ENCODE measurements around the gene ZBTB40. TPM values are rescaled to one million over a fixed set of nuclear protein-coding genes. Genes with fewer than 3 reads are reported as not detected.
A peak's percentile ranks its signal among the peaks of the same experiment; 100 is the strongest.

Gene ZBTB40
- total RNA-seq, 1 experiment from 2014 or later, result 16.9 TPM

DNA sequence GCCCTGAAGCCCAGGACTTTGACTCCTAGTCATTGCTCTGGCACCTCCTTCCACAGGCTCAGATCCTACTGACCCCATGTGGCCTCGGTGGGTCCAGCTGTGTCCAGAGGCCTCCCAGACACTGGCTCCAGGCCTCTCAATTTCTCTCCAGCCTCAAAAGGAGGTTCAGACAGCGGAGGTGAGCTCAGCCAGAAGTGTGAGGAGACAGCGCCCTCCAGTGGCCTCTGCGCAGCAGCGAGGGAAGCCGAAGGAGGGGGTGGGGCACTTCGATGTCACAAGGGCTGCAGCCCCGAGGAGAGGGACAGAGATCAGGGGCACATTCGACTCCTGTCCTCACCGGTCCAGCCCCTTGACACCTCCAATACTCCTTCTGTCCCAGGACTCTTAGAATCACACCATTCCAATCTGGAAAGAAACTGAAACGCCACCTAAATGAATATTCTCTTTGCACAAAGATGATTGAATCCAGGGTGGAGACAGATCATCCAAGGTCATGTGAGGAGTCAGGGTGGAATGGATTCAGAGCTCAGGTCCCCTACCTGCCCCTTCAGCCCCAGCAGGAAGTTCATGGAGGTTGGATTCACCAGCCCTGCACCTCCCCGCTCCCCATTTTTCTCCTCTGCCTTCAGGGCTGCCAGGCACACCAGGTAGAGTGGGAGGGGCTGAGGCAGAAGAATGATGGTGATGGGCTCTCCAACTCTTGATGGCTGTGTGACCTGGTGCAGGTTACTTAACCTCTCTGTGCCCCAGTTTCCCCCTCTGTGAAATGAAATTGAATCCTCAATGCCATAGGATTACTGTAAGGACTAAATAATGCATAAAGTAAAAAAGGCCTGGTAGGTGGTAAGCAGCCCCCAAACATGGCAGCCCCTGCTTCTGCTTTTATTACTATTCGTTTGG is 34.8 kb upstream of the ZBTB40 start:
- peak; percentile 80 for DNase-seq (ENCODE audit: low read depth in 1 of 2, low spot score in 2 of 2)
- H3K27me3 ChIP-seq (replicated peaks), result peaks cover 5% of the 10 kb centered on the region; the same call in 1 of the 2 replicates
- no peaks in the 10 kb centered on the region for H3K9me3 ChIP-seq (replicated peaks)
- H3K4me1 ChIP-seq (replicated peaks), result peaks cover 31% of the 10 kb centered on the region
- no peaks in the 10 kb centered on the region for H3K36me3 ChIP-seq
- H3K27ac ChIP-seq, result no peak overlapping the region
- H3K4me3 ChIP-seq, result no peak overlapping the region

DNA sequence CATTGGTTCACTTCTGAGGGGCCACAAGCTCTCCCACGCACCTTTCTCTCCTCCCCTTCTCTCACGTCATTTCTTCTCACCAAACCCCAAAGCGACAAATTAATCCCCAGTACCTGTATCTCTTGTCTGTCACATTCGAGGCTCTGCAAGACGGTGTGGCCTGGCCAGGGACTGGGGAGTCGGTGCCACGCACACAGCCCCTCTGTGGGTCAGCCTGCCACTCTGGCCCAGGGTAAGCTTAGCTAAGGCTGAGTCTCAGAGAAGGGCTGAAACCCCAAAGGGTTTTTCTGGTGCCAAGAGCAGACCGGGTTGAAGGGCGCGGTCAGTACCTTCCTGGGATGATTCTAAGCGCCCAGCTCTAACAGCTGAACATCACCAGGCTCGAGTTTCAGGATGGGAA is 34.2 kb upstream of the ZBTB40 start:
- no peak for DNase-seq (ENCODE audit: low read depth in 1 of 2, low spot score in 2 of 2)
- Histone ChIP-seq H3K4me1 (replicated peaks) (peaks cover 27% of the 10 kb centered on the region), H3K9me3 (replicated peaks) (no peaks in the 10 kb centered on the region), H3K27ac (no peak overlapping the region), H3K4me3 (no peak overlapping the region), H3K27me3 (replicated peaks) (peaks cover 5% of the 10 kb centered on the region; the same call in 1 of the 2 replicates), H3K36me3 (no peaks in the 10 kb centered on the region)

DNA sequence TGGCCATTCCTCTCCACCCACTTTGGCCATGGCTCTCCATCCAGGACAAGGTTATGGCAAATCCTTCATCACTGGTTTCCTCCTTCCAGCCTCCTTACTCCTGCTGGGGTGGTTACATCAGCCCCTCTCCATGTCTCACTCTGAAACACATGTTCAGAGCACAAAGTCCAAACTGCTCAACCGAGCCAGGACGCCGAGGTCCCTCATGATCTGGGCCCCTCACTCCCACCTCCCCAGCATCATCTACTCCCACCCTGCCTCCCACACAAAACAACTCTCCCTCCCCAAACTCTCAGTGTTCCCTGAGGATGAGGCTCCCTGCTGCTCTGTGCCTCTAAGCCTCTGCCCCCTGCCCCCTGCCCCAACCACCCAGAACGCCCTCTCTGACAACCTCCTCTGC is 33.3 kb upstream of the ZBTB40 start:
- Histone ChIP-seq H3K4me1 (replicated peaks) (peaks cover 19% of the 10 kb centered on the region), H3K27ac (no peak overlapping the region), H3K9me3 (replicated peaks) (no peaks in the 10 kb centered on the region), H3K27me3 (replicated peaks) (peaks cover 5% of the 10 kb centered on the region), H3K36me3 (no peaks in the 10 kb centered on the region), H3K4me3 (no peak overlapping the region)
- no peak for DNase-seq (ENCODE audit: low read depth in 1 of 2, low spot score in 2 of 2)

- Histone ChIP-seq H3K4me1 (replicated peaks) (peaks cover 12% of the 10 kb centered on the region), H3K4me3 (no peak overlapping the region), H3K36me3 (no peaks in the 10 kb centered on the region), H3K27ac (no peak overlapping the region), H3K9me3 (replicated peaks) (no peaks in the 10 kb centered on the region), H3K27me3 (replicated peaks) (peaks cover 5% of the 10 kb centered on the region)
- DNase-seq (ENCODE audit: low read depth in 1 of 2, low spot score in 2 of 2), result no peak
These were observed 32.7 kb upstream of the ZBTB40 start for GRCh38 chr1:22418933-22419382.

DNA sequence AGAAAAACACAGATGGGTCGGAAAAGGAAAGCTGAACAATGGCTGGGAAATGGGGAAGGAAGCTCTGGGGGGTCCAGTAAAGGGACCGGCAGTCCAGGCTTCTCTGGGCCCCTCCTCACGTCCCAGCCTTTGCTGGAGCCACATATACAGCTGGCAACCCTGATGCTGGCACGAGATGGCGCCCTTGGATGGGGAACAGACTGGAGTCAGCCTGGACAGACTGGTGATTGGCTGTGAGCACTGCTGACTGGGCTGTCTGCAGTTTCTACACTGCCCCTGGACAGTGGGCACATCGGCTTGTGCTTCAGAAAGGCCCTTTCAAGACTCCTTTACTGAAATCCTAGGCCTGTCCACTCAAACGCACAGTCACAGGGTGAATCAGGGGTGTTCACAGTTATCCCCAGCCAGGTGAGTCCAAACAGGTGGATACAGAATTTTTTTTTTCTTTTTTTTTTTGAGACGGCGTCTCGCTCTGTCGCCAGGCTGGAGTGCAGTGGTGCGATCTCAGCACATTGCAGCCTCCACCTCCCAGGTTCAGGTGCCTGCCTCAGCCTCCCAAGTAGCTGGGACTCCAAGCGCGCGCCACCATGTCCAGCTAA is 31.1 kb upstream of the ZBTB40 start:
- H3K27me3 ChIP-seq (replicated peaks), result peaks cover 5% of the 10 kb centered on the region
- DNase-seq (ENCODE audit: low read depth in 1 of 2, low spot score in 2 of 2), result peak; percentile 54 to 81
- H3K36me3 ChIP-seq, result no peaks in the 10 kb centered on the region
- H3K9me3 ChIP-seq (replicated peaks), result no peaks in the 10 kb centered on the region
- no peak overlapping the region for H3K27ac ChIP-seq
- 0 out of 2 replicates have a peak, but pooled peaks cover 5% of the 10 kb centered on the region for H3K4me1 ChIP-seq (replicated peaks)
- H3K4me3 ChIP-seq, result no peak overlapping the region

- Histone ChIP-seq H3K27me3 (replicated peaks) (no peaks in the 10 kb centered on the region; the same call in 1 of the 2 replicates), H3K4me1 (replicated peaks) (no peaks in the 10 kb centered on the region), H3K9me3 (replicated peaks) (no peaks in the 10 kb centered on the region), H3K36me3 (no peaks in the 10 kb centered on the region), H3K27ac (no peak overlapping the region), H3K4me3 (no peak overlapping the region)
- DNase-seq (ENCODE audit: low read depth in 1 of 2, low spot score in 2 of 2), result no peak
These were observed 24.9 kb upstream of the ZBTB40 start for GRCh38 chr1:22426781-22427180.

- Histone ChIP-seq H3K4me1 (replicated peaks) (no peaks in the 10 kb centered on the region), H3K27me3 (replicated peaks) (no peaks in the 10 kb centered on the region)
- DNase-seq (ENCODE audit: low read depth in 1 of 2, low spot score in 2 of 2), result peak in 1 of 2 experiments; percentile 59
These were observed 23.0 kb upstream of the ZBTB40 start for GRCh38 chr1:22428672-22429071.

DNA sequence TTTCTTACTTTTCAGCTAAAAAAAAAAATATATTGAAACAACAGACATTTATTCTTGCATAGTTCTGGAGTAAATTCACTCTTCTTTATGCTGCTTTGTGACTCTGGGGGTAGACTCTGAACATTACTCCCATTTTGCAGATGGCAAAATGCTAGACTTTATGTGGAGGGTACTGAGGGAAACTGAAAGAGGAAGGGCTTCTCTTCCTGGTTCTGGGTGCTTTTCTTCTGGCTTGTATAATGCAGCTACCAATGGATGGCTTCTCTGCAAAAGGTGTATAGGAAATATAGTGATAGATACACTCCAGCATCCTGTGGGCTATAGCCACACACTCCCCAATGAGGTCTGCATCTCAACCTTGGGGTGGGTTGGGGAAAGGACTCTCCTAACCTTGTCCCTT is 19.7 kb upstream of the ZBTB40 start:
- Histone ChIP-seq H3K27me3 (replicated peaks) (no peaks in the 10 kb centered on the region), H3K4me3 (no peak overlapping the region), H3K36me3 (no peaks in the 10 kb centered on the region), H3K4me1 (replicated peaks) (no peaks in the 10 kb centered on the region), H3K9me3 (replicated peaks) (no peaks in the 10 kb centered on the region), H3K27ac (no peak overlapping the region)
- no peak for DNase-seq (ENCODE audit: low read depth in 1 of 2, low spot score in 2 of 2)

More at GRCh38 chr1:22428672-22429071, 23.0 kb upstream of the ZBTB40 start:
- Histone ChIP-seq H3K27ac (no peak overlapping the region), H3K4me3 (peak overlapping the region; percentile 37), H3K36me3 (no peaks in the 10 kb centered on the region), H3K9me3 (replicated peaks) (no peaks in the 10 kb centered on the region)

GRCh38 chr1:22434717-22435116 is 16.9 kb upstream of the ZBTB40 start:
- Histone ChIP-seq H3K36me3 (no peaks in the 10 kb centered on the region), H3K4me3 (no peak overlapping the region), H3K9me3 (replicated peaks) (no peaks in the 10 kb centered on the region), H3K27me3 (replicated peaks) (no peaks in the 10 kb centered on the region), H3K4me1 (replicated peaks) (no peaks in the 10 kb centered on the region), H3K27ac (no peak overlapping the region)
- DNase-seq (ENCODE audit: low read depth in 1 of 2, low spot score in 2 of 2), result no peak

- H3K36me3 ChIP-seq, result no peaks in the 10 kb centered on the region
- no peak overlapping the region for H3K27ac ChIP-seq
- H3K9me3 ChIP-seq (replicated peaks), result peaks cover 5% of the 10 kb centered on the region
- H3K4me3 ChIP-seq, result no peak overlapping the region
- DNase-seq (ENCODE audit: low read depth in 1 of 2, low spot score in 2 of 2), result no peak
- no peaks in the 10 kb centered on the region for H3K4me1 ChIP-seq (replicated peaks)
- H3K27me3 ChIP-seq (replicated peaks), result no peaks in the 10 kb centered on the region
These were observed 14.7 kb upstream of the ZBTB40 start for GRCh38 chr1:22436948-22437347.

DNA sequence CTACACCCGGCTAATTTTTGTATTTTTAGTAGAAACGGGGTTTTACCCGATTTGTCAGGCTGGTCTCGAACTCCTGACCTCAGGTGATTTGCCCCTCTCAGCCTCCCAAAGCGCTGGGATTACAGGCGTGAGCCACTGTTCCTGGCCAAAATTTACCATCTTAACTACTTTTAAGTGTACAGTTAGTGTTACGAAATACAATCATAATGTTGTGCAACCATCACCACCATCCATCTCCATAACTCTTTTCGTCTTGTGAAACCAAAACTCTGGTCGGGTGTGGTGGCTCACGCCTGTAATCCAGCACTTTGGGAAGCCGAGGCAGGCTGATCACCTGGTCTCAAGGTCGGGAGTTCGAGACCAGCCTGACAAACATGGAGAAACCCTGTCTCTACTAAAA is 14.1 kb upstream of the ZBTB40 start:
- Histone ChIP-seq H3K27ac (no peak overlapping the region), H3K4me1 (replicated peaks) (no peaks in the 10 kb centered on the region), H3K9me3 (replicated peaks) (peaks cover 5% of the 10 kb centered on the region), H3K4me3 (no peak overlapping the region), H3K36me3 (no peaks in the 10 kb centered on the region), H3K27me3 (replicated peaks) (no peaks in the 10 kb centered on the region)
- no peak for DNase-seq (ENCODE audit: low read depth in 1 of 2, low spot score in 2 of 2)

- Histone ChIP-seq H3K27ac (no peak overlapping the region), H3K4me1 (replicated peaks) (no peaks in the 10 kb centered on the region)
These were observed 11.1 kb upstream of the ZBTB40 start for GRCh38 chr1:22440582-22440981.

GRCh38 chr1:22442212-22442894 is 9.3 kb upstream of the ZBTB40 start:
- no peaks in the 10 kb centered on the region for H3K27me3 ChIP-seq (replicated peaks)
- no peak overlapping the region for H3K4me3 ChIP-seq
- no peaks in the 10 kb centered on the region for H3K36me3 ChIP-seq
- H3K27ac ChIP-seq, result no peak overlapping the region
- H3K4me1 ChIP-seq (replicated peaks), result peaks cover under 1% of the 10 kb centered on the region; the same call in 1 of the 2 replicates
- H3K9me3 ChIP-seq (replicated peaks), result peaks cover 5% of the 10 kb centered on the region
- DNase-seq (ENCODE audit: low read depth in 1 of 2, low spot score in 2 of 2), result no peak

More at GRCh38 chr1:22440582-22440981, 11.1 kb upstream of the ZBTB40 start:
- Histone ChIP-seq H3K27me3 (replicated peaks) (no peaks in the 10 kb centered on the region), H3K36me3 (no peaks in the 10 kb centered on the region), H3K9me3 (replicated peaks) (peaks cover 5% of the 10 kb centered on the region), H3K4me3 (no peak overlapping the region)
- no peak for DNase-seq (ENCODE audit: low read depth in 1 of 2, low spot score in 2 of 2)

DNA sequence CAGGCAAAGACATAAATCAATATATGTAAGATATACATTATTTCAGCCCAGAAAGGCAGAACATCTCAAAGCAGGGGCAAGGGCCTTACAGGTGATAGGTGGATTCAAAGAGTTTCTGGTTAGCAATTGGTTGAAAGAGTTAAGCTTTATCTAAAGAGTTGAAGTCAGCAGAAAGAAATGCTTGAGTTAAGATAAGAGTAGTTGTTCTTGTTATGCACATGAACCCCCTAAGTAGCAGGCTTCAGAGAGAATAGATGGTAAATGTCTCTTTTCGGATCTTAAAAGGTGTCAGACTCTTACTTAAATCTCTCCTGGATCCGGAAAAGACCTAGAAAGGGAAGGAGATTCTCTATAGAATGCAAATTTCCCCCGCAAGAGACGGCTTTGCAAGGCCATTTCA is 8.3 kb upstream of the ZBTB40 start:
- Histone ChIP-seq H3K36me3 (no peaks in the 10 kb centered on the region), H3K27ac (no peak overlapping the region), H3K9me3 (replicated peaks) (peaks cover 5% of the 10 kb centered on the region), H3K4me3 (no peak overlapping the region), H3K27me3 (replicated peaks) (no peaks in the 10 kb centered on the region), H3K4me1 (replicated peaks) (peaks cover 8% of the 10 kb centered on the region)
- no peak for DNase-seq (ENCODE audit: low read depth in 1 of 2, low spot score in 2 of 2)
